SK-N-SH treated with all-trans-retinoic acid at 6 μM for 48 hours (cell line): ENCODE data around the gene IFNA16.
"Not testable (repeated sequence)": the region's sequence is repeated elsewhere in the genome, so short reads cannot be mapped to it uniquely, and the experiment has no call there.

ENCODE experiments used
- ATAC-seq: fragments of 200-7000 bp; cut with Tn5 transposase; 3 replicates; pipeline ENCODE4 v1.9.1; 2020; ENCODE audit warnings: mild to moderate bottlenecking, moderate library complexity
- ARNTL ChIP-seq: fragments of 450-650 bp; formaldehyde crosslinking; IDR thresholded peaks from 2 replicates; pipeline ENCODE4 v1.5.0; 2020; ENCODE audit warnings: low read depth, mild to moderate bottlenecking, moderate library complexity, borderline replicate concordance
- BACH2 ChIP-seq: fragments of 250-450 bp; sonication (Bioruptor Pico); IDR thresholded peaks from 2 replicates; pipeline ENCODE4 v1.9.0; 2021; ENCODE audit warnings: mild to moderate bottlenecking, borderline replicate concordance
- CREB5 ChIP-seq: fragments of 250-450 bp; sonication (Bioruptor Pico); IDR thresholded peaks from 2 replicates; pipeline ENCODE4 v1.5.1; 2020; ENCODE audit warnings: low read depth, mild to moderate bottlenecking, moderate library complexity
- CSDC2 ChIP-seq: fragments of 250-450 bp; sonication (Bioruptor Pico); IDR thresholded peaks from 2 replicates; pipeline ENCODE4 v1.5.0; 2020; ENCODE audit warnings: mild to moderate bottlenecking, moderate library complexity
- CSRNP3 ChIP-seq: fragments of 250-450 bp; sonication (Bioruptor Pico); IDR thresholded peaks from 2 replicates; pipeline ENCODE4 v1.5.1; 2021; ENCODE audit warnings: mild to moderate bottlenecking, moderate library complexity
- ESRRG ChIP-seq: fragments of 250-450 bp; sonication (Bioruptor Pico); IDR thresholded peaks from 2 replicates; pipeline ENCODE4 v1.6.1; 2021; ENCODE audit warnings: mild to moderate bottlenecking
- GLIS3 ChIP-seq: fragments of 250-450 bp; sonication (Bioruptor Pico); IDR thresholded peaks from 2 replicates; pipeline ENCODE4 v1.5.0; 2020; ENCODE audit warnings: mild to moderate bottlenecking, moderate library complexity
- ISL1 ChIP-seq: fragments of 250-450 bp; sonication (Bioruptor Pico); IDR thresholded peaks from 2 replicates; pipeline ENCODE4 v2.1.2; 2022; ENCODE audit warnings: mild to moderate bottlenecking, moderate library complexity
- OSR1 ChIP-seq: fragments of 250-450 bp; sonication (Bioruptor Pico); IDR thresholded peaks from 2 replicates; pipeline ENCODE4 v1.8.0; 2022; ENCODE audit warnings: moderate library complexity, mild to moderate bottlenecking, inconsistent platforms
- PATZ1 ChIP-seq: fragments of 250-450 bp; sonication (Bioruptor Pico); IDR thresholded peaks from 2 replicates; pipeline ENCODE4 v1.8.0; 2020; ENCODE audit warnings: mild to moderate bottlenecking, moderate library complexity, borderline replicate concordance
- POU6F1 ChIP-seq: fragments of 250-450 bp; sonication (Bioruptor Pico); IDR thresholded peaks from 2 replicates; pipeline ENCODE4 v1.8.0; 2021; ENCODE audit warnings: low read depth, mild to moderate bottlenecking, moderate library complexity, borderline replicate concordance
- PPARA ChIP-seq: fragments of 250-450 bp; sonication (Bioruptor Pico); IDR thresholded peaks from 2 replicates; pipeline ENCODE4 v1.5.0; 2020; ENCODE audit warnings: mild to moderate bottlenecking, borderline replicate concordance
- SNAI2 ChIP-seq: fragments of 250-450 bp; sonication (Bioruptor Pico); IDR thresholded peaks from 2 replicates; pipeline ENCODE4 v1.5.0; 2020; ENCODE audit warnings: mild to moderate bottlenecking, moderate library complexity
- TCF4 ChIP-seq: fragments of 250-450 bp; sonication (Bioruptor Pico); IDR thresholded peaks from 2 replicates; pipeline ENCODE4 v1.8.0; 2021; ENCODE audit warnings: mild to moderate bottlenecking, moderate library complexity, borderline replicate concordance
- TOX ChIP-seq: fragments of 250-450 bp; sonication (Bioruptor Pico); IDR thresholded peaks from 2 replicates; pipeline ENCODE4 v1.8.0; 2021; ENCODE audit warnings: mild to moderate bottlenecking, moderate library complexity, borderline replicate concordance
- TSHZ2 ChIP-seq: fragments of 250-450 bp; sonication (Bioruptor Pico); IDR thresholded peaks from 2 replicates; pipeline ENCODE4 v1.5.0; 2020; ENCODE audit warnings: mild to moderate bottlenecking, moderate library complexity
- ZC3H10 ChIP-seq: fragments of 250-450 bp; sonication (Bioruptor Pico); IDR thresholded peaks from 2 replicates; pipeline ENCODE4 v1.5.1; 2021; ENCODE audit warnings: mild to moderate bottlenecking, moderate library complexity
- ZFP3 ChIP-seq: fragments of 250-450 bp; sonication (Bioruptor Pico); IDR thresholded peaks from 2 replicates; pipeline ENCODE4 v1.5.0; 2020; ENCODE audit warnings: mild to moderate bottlenecking, moderate library complexity
- ZFP30 ChIP-seq: fragments of 450-650 bp; formaldehyde crosslinking; IDR thresholded peaks from 2 replicates; pipeline ENCODE4 v1.5.0; 2022; ENCODE audit warnings: mild to moderate bottlenecking, moderate library complexity
- ZNF565 ChIP-seq: fragments of 450-650 bp; formaldehyde crosslinking; conservative IDR thresholded peaks from 2 replicates; pipeline ENCODE4 v1.5.0; 2020; ENCODE audit warnings: low read depth, mild to moderate bottlenecking, moderate library complexity
- ZNF8 ChIP-seq: fragments of 450-650 bp; formaldehyde crosslinking; IDR thresholded peaks from 2 replicates; pipeline ENCODE4 v1.5.0; 2020; ENCODE audit warnings: mild to moderate bottlenecking, moderate library complexity

Gene IFNA16

GRCh38 chr9:21172156-21172555 is 45.0 kb downstream of the IFNA16 start:
- TF ChIP-seq ZNF8 (CRISPR knock-in tag) (no peak), ZC3H10 (CRISPR knock-in tag) (no peak), CSRNP3 (no peak), OSR1 (CRISPR knock-in tag) (no peak), PATZ1 (CRISPR knock-in tag) (no peak), CREB5 (CRISPR knock-in tag) (no peak), ISL1 (CRISPR knock-in tag) (no peak), PPARA (no peak), POU6F1 (no peak), ARNTL (CRISPR knock-in tag) (no peak), TSHZ2 (no peak), CSDC2 (CRISPR knock-in tag) (no peak), BACH2 (CRISPR knock-in tag) (no peak), SNAI2 (CRISPR knock-in tag) (no peak), ZNF565 (CRISPR knock-in tag) (no peak)
- ATAC-seq = no peak

- TF ChIP-seq ISL1 (CRISPR knock-in tag) = no peak
- no peak for TF ChIP-seq PPARA
- TF ChIP-seq OSR1 (CRISPR knock-in tag) = no peak
- no peak for TF ChIP-seq ZFP30 (CRISPR knock-in tag)
- TF ChIP-seq ZNF8 (CRISPR knock-in tag) = no peak
- TF ChIP-seq TCF4 (CRISPR knock-in tag) = no peak
- no peak for TF ChIP-seq TSHZ2
- TF ChIP-seq GLIS3 (CRISPR knock-in tag) = no peak
- no peak for TF ChIP-seq ZC3H10 (CRISPR knock-in tag)
- no peak for TF ChIP-seq SNAI2 (CRISPR knock-in tag)
- no peak for TF ChIP-seq TOX (CRISPR knock-in tag)
- no peak for TF ChIP-seq ARNTL (CRISPR knock-in tag)
- TF ChIP-seq ESRRG = no peak
- TF ChIP-seq ZNF565 (CRISPR knock-in tag) = no peak
- TF ChIP-seq ZFP3 = no peak
- ATAC-seq = no peak
Measured at GRCh38 chr9:21171351-21171750, 45.8 kb downstream of the IFNA16 start.

- ATAC-seq = not testable (repeated sequence)
Measured at GRCh38 chr9:21166560-21166959, 50.6 kb downstream of the IFNA16 start, which contains the start of gene IFNA21. IFNA21 (minus strand) TSS chr9:21166660; CDS start chr9:21166612, 48 bp downstream.
